HG03196 (cell line): ENCODE measurements around the gene CCM2.

Experiments used
- ATAC-seq: cut with Tn5 transposase; IDR thresholded peaks from one replicate; pipeline ENCODE4 v1.9.1; 2021; ENCODE audit not compliant: unreplicated experiment

CCM2 gene

DNA sequence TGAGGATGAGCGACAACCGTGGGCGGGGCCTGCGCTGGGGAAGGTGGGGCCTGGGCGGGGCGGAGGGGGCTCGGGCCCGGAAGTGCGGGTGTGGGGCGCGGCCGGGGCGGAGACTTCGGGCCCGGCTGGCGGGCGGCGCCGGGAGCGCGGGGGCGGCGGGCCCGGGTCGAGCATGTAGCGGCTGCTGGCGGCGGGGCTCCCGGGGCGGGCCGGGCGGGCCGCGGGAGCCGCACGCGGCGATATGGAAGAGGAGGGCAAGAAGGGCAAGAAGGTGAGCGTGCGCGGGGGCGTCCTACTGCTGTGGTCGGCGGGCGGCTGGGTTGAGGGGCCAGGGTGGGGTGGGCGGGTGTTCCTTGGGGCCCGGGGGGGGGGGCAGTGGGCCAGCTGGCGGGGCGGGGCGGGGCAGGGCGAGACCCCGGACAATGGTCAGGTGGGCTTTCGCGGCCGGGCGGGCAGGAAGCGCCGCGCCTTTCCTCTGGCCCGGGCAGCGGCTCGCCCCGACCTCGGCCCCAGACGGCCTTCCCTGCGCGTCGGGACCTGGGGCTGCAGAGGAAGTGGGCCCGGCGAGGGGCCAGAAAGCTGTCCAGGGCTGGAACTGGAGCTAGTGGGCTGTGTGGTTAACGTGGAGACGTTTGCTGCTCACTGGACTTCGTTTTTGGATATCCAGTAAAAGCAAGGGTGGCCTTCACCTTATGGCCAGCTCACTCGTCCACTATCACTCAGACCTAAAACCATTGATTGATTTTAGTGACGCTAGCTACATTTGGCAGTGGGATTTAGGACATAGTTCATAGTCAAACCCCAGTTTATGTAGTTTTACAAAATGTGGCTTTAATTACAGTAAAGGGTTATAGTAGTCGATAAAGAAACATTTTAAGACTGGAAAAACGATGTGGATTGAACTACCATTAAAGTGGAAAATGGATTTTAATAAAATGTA is at the start of gene CCM2:
Gene CCM2, plus strand, starts transcription at position 109 of the 940 bp plus-strand sequence. Its CDS starts 133 bp downstream, at position 242.
- no peak for ATAC-seq

DNA sequence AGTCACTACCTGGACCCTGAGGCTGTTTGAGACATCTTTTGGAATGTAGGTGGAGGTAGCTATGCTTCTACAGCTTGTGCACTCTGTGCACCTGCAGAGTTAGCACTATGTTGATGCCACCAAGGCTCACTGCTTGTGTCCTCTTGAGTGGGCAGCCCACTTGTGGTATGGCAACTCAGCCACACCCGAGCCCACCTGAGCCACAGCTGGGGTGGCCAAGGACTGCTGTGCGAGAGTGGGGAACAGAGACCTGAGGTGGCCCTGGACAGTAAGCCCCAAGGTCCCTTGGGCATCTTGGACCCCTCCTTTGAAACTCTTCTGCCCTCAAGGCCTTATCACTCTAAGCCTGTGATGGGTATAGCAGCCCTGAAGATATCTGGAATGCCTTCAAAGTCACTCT is 46.8 kb upstream of the CCM2 start:
- no peak for ATAC-seq

DNA sequence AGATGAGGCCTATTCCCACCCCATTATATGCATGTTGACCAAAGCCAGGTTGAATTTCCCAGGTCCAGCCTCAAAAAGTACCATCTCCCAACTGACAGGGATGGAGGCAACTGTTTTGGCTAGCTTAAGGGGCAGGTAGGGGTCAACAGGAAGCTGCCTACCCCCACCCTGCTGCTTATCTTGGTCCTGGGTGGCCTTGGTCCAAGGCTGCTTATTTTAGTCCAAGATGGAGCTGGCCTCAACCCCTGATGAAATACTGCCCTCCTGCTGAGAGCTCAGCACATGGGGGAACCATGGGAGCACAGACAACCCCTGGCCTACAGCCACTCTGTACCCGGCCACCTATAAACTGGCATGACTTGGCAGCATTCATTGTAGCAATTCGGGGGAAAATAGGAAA is 44.3 kb upstream of the CCM2 start:
- no peak for ATAC-seq

DNA sequence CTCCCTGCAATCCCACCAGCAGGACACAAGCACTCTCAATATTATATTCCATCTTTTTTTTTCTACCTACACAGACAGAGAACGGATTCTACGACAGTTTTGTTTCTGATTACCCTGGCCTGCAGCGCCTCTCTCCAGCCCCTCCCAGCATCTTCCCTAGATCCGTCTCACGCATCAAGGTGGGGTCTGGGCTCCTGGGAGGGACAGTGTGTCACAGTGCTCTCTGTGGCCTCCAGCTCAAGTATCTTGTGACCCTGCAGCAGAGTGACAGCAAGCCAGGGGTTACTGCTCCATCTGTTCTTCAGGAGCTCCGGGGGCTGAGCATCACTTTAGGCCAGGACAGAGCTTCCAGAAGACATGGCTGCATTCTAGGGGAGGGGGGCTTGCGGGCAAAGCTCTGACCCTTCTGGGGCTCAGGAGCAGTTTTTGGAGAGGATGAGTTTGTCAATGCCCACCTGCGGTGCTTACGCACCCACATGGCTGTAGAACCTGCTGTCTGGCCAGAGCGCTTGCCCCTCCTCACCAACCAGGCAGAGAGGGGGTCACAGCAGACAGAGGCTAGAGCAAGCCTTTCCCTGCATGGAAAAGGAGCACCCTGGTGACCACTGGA is 43.7 kb upstream of the CCM2 start:
- ATAC-seq: no peak

DNA sequence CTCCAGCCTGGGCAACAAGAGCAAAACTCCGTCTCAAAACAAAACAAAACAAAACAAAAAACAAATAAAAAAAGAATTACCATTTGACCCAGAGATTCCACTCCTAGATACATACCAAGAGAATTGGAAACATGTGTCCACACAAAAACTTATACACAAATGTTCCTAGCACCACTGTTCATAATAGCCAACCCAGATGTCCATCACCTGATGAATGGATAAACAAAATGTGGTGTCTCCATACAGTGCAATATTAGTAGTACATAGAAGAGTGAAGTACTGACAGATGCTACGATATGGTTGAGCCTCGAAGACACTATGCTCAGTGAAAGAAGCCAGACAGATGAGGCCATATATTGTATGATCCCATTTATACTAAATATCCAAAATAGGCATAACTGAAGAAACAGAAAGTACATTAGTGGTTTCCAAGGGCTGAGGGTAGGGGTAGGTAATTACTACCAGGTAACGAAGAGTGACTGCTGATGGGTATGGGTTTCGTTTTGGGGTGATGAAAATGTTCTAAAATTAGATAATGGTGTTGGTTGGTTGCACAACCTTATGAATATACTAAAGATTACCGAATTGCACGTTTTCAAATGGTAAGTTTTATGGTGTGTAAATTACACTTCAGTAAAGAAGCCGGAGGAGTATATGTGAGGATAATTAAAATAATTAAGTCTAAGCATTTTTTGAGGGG is 41.2 kb upstream of the CCM2 start:
- ATAC-seq: no peak

DNA sequence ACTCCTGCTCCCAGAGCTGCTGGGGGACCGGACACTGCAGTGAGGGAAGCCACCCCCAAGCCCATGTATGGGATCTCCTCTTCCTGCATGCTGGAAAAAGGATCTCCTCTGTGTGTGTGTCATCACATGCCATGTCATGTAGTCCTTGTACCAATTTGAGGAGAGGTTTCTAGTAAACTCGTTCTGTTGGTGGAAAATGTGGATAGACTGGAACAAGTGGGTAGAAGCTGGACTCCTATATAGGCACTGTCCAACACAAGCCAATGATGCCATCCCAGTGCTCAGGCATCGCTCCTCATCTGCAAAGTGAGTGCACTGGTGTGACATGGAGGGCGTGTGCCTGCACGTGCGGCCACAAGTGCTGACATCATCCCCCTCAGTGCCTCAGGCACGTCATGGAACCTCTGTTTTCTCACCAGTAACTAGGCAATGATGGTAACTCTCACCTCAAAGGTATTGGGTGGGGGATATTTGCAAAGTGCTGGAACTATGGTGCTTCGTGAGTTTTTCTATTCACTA is 40.5 kb upstream of the CCM2 start:
- ATAC-seq: no peak

DNA sequence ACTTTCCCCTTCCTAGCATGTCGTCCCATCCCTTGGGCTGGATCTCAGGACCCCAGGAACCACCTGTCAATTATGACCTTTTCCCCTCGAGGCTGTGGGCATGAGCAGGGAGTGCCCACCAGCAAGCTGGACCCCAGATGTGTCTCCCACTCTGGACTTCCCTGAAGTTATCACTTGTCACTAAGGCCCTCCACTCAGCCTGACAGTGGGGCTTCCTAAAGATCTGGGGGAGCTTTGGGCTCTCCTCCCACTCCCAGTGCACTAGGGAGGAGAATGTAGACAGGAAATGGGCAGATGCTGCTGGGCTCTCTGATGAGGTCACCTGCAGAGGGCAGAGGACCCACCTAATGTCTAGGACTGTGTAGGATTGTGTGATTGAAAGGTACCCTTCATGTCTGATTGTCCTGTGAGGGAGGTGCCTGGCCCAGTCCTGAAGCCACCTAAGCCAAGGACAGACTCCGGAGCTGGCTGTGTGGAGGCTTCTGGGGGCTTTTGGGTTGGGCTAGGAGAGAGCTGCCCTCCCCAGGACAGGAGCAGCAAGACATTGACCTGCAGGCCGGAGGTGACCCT is 39.9 kb upstream of the CCM2 start:
- ATAC-seq: no peak

DNA sequence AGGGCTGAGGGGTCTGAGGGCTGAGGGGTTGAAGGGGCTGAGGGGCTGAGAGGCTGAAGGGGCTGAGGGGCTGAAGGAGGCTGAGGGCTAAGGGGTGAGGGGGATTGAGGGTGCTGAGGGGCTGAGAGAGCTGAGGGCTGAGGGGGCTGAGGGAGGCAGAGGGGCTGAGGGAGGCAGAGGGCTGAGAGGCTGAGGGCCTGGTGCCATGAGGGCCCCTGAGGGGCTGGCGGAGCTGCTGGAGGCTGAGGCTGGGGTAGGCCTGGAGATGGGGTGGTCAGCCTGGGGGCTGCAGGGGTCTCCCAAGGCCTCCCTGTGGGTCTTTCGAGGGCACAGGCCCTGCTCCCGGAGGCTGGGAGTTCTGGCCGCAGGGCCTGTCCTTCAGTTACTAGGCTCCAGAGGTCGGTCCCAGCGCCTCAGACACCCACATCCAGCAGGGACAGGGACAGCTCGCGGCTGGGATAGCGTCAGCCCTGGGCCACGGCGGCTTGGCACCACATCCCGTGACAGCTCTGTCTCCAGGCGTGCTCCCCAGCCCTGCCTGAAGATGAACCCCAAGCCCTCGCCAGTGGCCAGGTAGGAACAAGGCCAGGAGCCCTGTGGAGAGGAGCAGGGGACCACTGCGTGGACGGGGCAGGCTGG is 38.0 kb upstream of the CCM2 start:
- ATAC-seq: no peak

DNA sequence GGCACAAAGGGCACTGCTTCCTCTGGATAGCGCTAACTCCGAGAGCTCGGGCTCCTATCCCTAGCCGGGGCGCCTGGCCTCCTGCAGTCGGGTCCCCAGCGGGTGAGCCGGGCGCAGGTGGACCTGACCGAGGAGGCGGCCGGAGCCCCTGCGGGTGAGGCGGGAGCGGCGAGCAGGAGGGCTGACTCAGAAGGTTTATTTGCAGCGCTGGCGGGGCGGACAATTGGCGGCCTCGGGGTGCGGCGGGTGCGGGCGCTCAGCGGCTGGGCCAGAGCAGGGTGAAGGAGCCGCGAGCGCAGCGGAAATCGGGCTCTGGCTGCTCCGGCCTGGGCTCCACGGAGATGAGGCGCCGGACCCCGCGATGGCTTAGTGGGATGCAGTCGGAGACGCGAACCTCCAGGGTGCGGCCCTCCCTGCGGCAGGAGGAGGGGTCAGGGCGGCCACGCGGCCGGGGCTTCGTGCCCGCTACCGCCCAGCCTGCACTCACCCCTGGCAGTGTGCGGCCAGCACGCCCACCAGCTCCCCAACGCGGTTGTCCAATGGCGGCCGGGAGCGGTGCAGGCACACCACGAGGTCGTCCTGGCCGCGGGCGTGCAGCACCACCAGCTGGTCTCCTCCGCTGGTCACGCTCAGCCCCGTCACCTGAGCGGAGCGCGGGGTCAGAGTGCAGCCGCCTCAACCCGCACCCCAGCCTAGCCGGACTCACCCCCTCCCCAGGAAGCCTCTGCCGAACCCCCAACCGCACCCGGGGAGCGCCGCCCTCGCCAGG is 37.3 kb upstream of the CCM2 start:
- no peak for ATAC-seq

DNA sequence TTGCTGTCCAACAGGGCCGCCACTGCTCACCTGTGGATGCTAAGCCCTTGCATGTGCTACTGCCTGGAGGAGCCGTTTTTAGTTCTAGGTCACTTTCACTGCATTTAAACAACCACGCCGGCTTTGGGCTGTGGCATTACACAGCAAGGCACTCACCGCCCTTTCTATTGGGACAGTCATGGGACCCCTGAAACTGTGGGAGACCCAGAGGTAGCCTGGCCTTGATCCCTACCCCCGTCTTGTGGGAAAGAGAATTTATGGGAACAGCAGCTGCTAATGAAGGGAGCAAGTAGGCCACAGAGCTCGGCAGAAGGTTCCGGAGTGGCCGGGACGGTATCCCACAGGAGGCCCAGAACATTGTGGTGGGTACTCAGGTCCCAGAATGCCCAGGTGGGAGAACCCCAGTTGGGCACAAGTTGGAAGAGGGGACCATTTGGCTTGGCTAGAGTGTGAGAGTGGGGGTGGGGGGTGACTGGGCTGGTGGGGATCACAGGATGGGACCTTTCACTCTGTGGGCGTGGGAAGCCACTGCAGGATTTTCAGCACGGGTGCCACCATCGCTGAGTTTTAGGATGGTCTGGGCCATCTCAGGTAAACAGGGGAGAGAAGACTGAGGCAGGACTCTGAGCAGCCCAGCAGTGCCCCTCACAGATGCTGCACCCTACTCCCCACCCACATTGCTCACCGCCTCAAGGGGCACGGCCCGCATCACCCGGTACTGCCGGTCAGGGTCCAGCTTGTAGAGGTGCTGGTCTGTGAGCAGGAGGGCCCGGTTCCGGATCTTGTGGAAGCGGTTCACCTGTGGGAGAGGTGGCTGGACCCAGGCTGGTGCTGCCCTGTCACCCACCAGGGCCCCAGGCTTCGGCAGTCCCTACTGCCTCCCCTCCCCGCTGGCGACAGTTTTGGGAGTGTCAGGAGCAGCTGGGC is 36.4 kb upstream of the CCM2 start:
- no peak for ATAC-seq

DNA sequence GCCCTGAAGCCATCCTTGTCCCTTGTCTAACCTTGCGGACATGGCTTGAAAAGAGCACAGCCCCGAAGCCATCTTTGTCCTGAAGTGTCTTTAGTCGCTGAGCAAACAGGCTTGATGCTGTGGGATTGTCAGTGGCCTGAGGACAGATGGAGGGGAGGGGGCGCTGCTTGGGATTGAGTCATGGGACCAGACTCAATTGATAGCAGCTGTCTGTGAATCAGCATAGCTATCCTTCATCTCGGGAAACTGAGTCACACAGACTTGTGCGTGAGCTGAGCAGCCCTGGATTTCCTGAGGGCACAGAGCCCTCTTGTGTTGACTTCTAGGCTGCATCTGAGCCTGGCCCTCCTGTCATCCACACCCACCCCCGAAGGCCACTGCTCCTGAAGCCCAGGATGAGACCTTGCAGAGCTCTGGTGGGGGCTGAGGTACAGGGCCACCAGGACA is 35.6 kb upstream of the CCM2 start:
- ATAC-seq: no peak

DNA sequence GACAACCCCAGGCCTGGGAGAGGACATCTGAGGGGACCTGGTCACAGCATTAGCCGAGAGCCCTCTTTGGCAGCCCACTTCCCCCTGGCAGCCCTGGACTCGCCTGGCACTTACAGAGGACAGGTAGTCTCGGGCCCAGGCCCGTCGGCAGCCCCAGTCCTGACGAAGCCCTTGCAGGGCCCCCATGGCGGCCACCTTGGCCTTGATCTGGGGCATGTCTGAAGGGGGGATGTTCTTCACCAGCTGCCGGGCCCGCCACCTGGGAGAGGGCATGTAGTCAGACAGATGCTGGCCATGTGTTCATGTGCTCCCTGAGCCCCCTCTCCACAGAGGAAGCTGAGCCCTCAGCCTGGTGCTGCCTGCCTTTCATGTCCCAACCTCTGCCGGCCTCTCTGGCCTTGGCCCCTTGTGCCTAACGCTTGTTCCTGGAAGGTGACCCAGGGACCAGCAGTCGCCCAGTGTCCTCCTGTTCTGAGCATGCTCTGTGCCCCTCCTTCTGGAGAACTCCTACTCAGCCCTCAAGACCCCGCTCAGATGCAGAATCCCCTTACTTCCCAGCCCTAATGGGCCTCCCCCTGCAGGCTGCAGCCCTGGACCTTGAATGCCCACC is 35.1 kb upstream of the CCM2 start:
- no peak for ATAC-seq

DNA sequence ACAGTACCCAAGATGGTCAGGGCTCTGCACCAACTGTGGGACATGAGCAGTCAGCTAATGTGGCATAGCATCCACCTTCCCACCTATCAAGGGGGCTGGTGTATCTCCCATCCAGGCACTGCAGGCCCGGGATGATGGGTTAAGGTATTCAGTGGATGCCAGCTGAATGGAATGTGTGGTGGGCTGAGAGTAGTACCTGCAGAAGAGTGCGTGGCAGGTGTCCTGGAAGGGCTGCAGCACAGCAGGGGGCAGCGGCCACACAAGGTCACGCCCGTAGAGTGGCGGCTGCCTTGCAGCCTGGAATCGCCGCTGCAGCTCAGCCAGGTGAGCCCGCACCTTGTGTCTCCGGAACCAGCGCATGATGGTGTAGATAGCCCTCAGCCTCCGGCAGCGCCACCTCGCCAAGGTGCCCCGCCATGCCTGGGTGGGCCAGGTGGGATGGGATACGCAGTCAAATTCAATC is 34.5 kb upstream of the CCM2 start:
- no peak for ATAC-seq

DNA sequence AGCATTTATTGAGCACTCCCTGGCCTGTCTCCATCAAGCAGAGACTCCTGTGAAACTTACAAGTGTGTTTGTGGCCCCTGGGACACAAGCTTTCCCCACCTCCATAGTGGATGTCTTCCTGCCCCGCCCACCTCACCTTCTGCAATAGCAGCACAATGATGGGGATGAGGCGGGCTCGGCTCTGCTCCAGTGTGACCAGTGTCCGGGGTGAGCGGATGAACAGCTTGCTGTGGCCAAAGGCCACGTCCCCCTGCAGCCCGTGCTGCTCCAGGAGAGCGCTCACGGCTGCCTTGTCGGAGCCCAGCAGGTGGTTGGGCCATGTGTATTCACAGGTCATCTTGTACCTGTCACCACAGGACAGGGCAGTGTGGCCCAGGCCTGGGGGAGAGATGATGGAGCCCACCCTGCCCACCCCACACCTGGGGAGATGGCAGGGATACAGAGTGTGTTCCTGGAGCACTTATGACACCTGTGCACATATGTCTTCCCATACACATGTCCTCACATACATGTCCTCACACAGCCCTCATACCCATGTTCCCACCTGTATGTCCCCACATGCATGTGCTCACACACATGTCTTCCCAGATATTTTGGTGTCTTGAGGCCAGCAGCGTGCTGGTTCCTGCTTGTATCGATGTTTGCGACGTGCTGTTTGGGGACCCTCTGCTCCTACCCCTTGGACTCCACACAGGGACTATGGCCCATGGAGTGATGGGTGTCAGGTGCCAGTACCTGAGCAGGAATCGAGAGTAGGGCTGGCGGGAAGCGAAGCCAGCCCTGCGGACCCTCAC is 33.9 kb upstream of the CCM2 start:
- ATAC-seq: no peak

DNA sequence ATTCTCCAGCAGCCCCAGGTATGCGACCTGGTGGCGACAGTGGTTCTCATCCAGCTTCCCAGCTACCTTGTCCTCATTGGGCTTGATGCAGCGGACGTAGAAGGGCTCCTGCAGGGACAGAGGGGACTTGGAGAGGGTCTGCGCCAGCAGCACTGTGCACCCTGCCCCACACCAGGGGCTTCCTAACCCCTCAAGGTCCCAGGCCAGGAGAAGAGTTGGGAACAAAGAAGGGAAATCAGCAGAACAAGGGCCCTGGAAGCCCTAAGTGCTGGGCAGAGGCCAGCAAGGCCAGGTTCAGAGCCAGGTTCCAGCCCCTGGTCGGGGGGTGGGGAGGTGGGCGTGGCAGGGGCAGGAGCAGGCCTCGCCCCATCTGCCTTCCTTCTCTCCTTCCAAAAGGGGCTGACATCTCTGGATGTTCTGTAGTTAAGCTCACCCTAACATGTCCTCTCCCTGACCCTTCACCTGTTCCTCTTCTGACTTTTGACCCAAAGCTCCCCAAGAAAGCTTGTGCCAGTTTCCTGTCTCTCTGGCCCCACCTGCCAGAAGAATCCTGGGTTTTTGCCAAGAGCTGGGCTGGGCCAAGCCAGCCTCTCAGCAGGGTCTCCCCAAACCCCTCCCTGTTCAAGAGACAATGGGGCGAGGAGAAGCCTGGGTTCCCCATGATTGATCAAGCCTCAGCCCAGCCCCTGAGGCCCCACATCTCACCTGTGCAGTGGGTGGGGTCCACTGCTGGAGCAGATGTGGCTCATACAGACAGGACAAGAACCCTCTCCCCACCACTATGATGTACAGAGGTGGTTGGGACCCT is 33.1 kb upstream of the CCM2 start:
- ATAC-seq: no peak

DNA sequence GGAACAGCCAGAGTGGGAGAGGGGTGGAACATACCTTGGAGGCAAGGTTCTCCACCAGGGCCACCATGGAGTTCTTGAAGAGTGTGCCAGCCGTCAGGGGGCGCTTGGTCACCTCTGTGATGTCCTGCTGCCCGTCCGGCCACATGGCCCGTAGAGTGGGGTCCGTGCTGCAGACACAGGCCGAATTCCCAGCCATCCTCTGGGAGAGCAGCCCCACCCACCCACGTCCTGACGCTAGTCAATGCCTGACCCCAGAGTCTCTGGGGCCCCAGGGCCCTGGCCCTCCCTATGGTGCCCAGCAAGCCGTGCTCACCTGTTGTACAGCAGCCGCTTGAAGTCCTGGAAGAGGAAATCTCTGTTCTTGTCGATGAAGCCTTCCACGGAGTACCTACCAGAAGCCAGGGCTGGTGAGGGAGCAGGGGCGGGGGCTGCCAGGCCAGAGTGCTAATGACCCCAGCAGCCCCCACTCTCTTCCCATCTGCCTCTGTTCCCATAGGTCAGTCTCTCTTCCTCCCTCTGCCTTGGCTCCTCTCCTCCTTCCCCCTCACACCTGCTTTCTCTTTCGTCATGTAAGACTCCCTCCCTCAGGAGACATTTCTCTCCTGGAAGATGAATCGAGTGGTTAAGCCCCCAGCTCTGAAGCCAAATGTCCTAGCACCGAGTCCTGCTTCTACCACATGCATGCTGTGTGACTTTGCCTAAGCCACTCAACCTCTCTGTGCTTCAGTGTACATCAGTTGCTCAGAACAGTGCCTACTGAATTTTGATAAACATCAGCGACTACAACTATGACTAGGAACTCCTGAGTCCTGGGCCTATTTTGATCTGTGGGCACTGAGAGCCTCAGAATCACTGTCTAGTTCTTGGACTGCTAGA is 32.2 kb upstream of the CCM2 start:
- no peak for ATAC-seq
